ENCODE results near the gene TARBP1.

DNA sequence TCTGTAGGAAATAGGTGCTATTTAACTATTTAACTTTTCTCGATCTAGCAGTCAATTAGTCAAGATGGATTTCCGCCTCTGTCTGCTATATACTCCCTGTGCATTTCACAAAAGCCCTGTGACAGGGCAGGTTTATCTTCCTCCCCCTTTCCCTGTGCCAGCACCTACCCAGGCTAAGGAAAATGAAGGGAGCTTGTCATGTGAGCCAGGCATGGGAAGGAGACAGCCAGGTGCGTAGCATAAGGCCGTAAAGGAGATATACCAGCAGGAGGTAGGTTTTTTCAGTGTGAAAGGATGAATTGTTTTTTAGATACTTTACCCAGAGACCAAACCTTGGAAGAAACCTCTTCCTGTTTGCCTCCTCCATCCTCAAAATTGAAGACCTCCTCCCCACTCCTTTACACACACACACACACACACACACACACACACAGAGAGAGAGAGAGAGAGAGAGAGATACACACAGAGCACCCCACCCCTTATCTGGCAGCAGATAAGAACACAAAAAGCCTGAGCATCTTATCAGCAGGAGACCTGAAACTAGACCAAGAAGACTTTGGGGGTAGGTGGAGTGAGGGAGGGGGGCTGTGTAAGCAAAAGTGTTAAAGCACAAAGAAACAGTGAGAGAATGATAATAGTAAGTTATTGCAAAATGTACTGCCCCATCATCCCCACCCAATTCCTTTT is 12.0 kb upstream of the TARBP1 start:
- TF ChIP-seq, protein P1, sequence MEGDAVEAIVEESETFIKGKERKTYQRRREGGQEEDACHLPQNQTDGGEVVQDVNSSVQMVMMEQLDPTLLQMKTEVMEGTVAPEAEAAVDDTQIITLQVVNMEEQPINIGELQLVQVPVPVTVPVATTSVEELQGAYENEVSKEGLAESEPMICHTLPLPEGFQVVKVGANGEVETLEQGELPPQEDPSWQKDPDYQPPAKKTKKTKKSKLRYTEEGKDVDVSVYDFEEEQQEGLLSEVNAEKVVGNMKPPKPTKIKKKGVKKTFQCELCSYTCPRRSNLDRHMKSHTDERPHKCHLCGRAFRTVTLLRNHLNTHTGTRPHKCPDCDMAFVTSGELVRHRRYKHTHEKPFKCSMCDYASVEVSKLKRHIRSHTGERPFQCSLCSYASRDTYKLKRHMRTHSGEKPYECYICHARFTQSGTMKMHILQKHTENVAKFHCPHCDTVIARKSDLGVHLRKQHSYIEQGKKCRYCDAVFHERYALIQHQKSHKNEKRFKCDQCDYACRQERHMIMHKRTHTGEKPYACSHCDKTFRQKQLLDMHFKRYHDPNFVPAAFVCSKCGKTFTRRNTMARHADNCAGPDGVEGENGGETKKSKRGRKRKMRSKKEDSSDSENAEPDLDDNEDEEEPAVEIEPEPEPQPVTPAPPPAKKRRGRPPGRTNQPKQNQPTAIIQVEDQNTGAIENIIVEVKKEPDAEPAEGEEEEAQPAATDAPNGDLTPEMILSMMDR (conservative IDR thresholded peaks at IDR 0.05): no peak
- TF ChIP-seq EZH2 (IDR thresholded peaks at IDR 0.05; ENCODE audit: low read depth): no peak

Data from PC-9 (cell line).